Astrocyte of the spinal cord (primary cell): ENCODE data around the gene PROSER1.
A peak's percentile ranks its signal among the peaks of the same experiment; 100 is the strongest.

Experiments
- DNase-seq: peaks from one replicate; pipeline ENCODE4 v3.0.0; 2011; ENCODE audit warnings: low read depth, low spot score
- H3K4me3 ChIP-seq: 2 replicates; pipeline ENCODE4 v1.5.1; 2011; ENCODE audit warnings: low read depth, mild to moderate bottlenecking, low read length, moderate library complexity
- CTCF ChIP-seq: IDR thresholded peaks from 2 replicates; pipeline ENCODE4 v1.5.1; 2012; ENCODE audit warnings: low read depth, mild to moderate bottlenecking, low read length, inconsistent platforms
- in situ Hi-C: cut with HindIII; loops from 2 replicates; pipeline ENCODE4 v1.10.0; 2017; ENCODE audit warnings: low sequenced_read_pairs

The PROSER1 gene

GRCh38 chr13:39034085-39034484 lies 3.8 kb downstream of the PROSER1 start:
- in situ Hi-C loops: no loop called here
- no peak for TF ChIP-seq CTCF
- no peak for DNase-seq
- H3K4me3 ChIP-seq: no peak overlapping the region

DNA sequence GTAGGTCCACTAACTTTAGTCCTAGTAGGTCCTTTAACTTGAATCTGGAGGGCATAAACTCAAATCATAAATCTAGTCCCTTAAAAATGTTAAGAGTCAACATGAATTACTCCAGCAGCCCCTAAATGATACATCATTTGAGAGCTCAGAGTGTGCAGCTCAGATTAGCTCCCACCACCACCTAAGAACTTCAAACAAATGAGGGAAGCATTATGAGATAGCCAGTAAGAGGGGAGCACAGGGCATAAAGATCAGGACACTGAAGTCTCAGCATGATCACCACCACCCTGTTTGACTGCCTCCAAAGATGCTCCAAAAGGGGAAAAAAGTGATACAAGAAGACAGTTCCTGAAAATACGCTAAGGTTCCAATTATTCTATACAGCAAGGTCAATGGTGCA lies 5.7 kb downstream of the PROSER1 start:
- TF ChIP-seq CTCF: no peak
- no peak overlapping the region for H3K4me3 ChIP-seq
- no peak for DNase-seq
- in situ Hi-C loops: no loop called here

- no peak for DNase-seq
- in situ Hi-C loops: no loop called here
- no peak for TF ChIP-seq CTCF
- no peak overlapping the region for H3K4me3 ChIP-seq
Observed at GRCh38 chr13:39025433-39025839, 12.5 kb downstream of the PROSER1 start.

- DNase-seq: no peak
- TF ChIP-seq CTCF: no peak
- no peak overlapping the region for H3K4me3 ChIP-seq
- in situ Hi-C loops: no loop called here
Observed at GRCh38 chr13:39023761-39024160, 14.1 kb downstream of the PROSER1 start.

DNA sequence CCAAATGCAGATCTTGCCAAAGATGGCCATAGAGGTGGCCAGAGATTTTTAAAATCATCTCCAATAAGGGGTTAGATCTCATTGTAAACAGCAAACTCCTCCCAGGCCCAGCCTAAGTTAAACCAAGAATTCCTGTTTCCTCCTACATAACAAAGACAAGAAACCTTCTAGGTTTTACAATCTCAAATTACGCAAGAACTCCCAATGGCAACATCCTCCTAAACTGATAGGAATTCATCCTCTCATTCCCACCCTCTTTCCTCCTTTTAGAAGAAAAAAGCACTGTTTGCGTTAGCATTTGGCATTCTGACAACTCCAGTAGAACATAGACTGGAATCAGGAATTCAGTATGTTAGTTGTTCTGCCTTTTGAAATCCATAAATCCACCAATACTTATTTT lies 14.6 kb downstream of the PROSER1 start:
- no peak for DNase-seq
- H3K4me3 ChIP-seq: no peak overlapping the region
- in situ Hi-C loops: no loop called here
- TF ChIP-seq CTCF: no peak

DNA sequence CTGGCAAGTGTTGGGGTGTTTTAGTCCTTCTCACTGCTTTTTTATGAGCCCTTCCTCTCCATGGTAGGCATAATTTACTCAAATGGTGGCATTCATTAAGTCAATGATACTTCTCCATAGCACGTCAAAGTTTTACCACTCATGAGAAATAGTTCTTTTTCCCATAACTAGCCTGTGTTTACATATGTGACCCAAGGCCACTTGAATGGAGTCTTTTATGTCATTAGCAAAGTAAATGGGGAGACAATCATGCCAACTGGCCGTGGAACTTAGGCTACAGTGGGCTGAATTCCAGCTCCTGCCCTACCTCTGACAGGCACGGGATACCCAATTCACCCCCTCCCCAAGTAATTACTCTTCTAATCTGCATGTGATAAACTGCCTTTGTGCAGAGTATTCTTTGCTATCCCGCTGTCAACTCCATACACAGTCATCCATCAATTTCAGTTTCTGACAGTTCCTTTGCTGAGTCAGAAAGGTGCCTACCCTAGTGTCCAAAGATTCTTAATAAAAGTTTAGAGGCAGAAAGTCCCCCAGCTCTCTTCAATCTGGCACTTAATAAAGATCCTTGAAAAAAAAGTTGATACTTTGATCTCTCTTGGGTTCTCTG lies 16.9 kb downstream of the PROSER1 start:
- H3K4me3 ChIP-seq: no peak overlapping the region
- in situ Hi-C loops: no loop called here
- DNase-seq: no peak
- no peak for TF ChIP-seq CTCF

DNA sequence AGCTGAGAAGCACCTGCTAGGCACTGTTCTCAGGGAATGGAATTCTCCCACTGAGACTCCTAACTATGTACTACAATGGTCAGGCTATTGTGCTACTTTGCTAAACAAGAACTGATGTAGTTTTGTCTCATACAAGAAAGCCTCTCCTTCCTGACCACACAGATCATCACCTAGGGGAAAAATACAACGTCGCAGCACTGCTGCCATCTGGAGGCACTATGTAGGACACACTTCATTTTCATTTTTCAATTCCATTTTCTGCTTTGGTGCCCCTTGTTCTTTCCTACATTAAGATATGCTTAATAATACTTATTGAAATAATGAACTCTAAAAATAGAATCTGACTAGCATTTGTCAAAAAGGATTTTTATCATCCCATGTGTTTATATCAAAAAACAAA lies 21.1 kb downstream of the PROSER1 start:
- TF ChIP-seq CTCF: peak; percentile 62
- in situ Hi-C loops: no loop called here
- H3K4me3 ChIP-seq: no peak overlapping the region
- peak; percentile 36 for DNase-seq
